Activated B cell treated with CpG ODN at 0.5 μM for 24 hours (primary cell): ENCODE data around the gene MLLT10. TPM values are rescaled to one million over a fixed set of nuclear protein-coding genes. Genes with fewer than 3 reads are reported as not detected.
"Not testable (repeated sequence)": the region's sequence is repeated elsewhere in the genome, so short reads cannot be mapped to it uniquely, and the experiment has no call there.

Experiments
- ATAC-seq: fragments of 200-7000 bp; cut with Tn5 transposase; one replicate; pipeline ENCODE4 v1.10.0; 2021; ENCODE audit warnings: low read depth, mild to moderate bottlenecking, moderate library complexity
- CTCF ChIA-PET: fragments of 350-600 bp; sonication (Branson Sonifier 250); formaldehyde crosslinking; loops from one replicate; lab custom pipeline; 2021; ENCODE audit warnings: antibody characterized with exemption; lab: Charles Lee
- POLR2A ChIA-PET: fragments of 350-600 bp; sonication (Branson Sonifier 250); formaldehyde crosslinking; loops from one replicate; lab custom pipeline; 2021; ENCODE audit warnings: antibody characterized with exemption; lab: Charles Lee
- DNase-seq: peaks from one replicate; pipeline ENCODE4 v3.0.0; 2022
- H3K27ac Mint-ChIP-seq: one replicate; pipeline ENCODE4 v1.8.0; 2020; ENCODE audit warnings: mixed read lengths
- H3K27me3 Mint-ChIP-seq: one replicate; pipeline ENCODE4 v1.8.0; 2021; ENCODE audit warnings: mixed read lengths
- H3K36me3 Mint-ChIP-seq: one replicate; pipeline ENCODE4 v1.8.0; 2021; ENCODE audit warnings: low read depth, mixed read lengths
- H3K4me1 Mint-ChIP-seq: one replicate; pipeline ENCODE4 v1.8.0; 2021; ENCODE audit warnings: mixed read lengths
- H3K4me3 Mint-ChIP-seq: one replicate; pipeline ENCODE4 v1.8.0; 2020; ENCODE audit warnings: mild to moderate bottlenecking, mixed read lengths
- H3K9me3 Mint-ChIP-seq: one replicate; pipeline ENCODE4 v1.8.0; 2020; ENCODE audit warnings: mixed read lengths
- CTCF ChIP-seq: fragments of 200-600 bp; IDR thresholded peaks from one replicate; pipeline ENCODE4 v1.8.0; 2022; ENCODE audit warnings: antibody characterized with exemption, mild to moderate bottlenecking
- intact Hi-C: fragments of 100-400 bp; cut with micrococcal nuclease; formaldehyde crosslinking; loops from one replicate; pipeline ENCODE4 v1.15.1; 2024
- total RNA-seq: library from RNA; stranded (reverse); gene quantifications from 2 replicates; pipeline ENCODE4 v1.2.3, GENCODE V29; 2022

Gene MLLT10
- total RNA-seq, 1 donor from 2014 or later = 48.7 TPM

DNA sequence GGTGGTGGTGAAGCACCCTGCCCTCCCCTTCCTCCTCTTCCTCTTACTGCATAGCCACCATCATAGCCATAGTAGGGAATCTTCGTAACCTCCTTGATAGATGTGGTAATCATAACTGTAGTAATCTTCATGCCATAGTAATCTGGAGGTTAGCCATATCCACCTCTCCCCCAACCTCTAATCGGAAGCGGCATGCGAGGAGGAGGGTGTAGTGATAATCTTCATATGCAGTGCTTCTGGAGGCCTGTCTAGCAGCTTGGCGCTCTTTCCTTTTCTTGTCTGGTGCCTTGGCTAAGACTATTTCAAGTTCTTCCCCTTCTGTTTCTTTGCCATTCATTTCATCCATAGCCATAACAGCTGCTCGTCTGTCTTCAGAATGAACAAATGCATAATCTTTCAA lies 90.9 kb downstream of the MLLT10 start:
- ChIA-PET POLR2A (no interaction called here), CTCF (no interaction called here)
- Mint-ChIP-seq H3K9me3 (no peaks in the 10 kb centered on the region), H3K27me3 (no peaks in the 10 kb centered on the region), H3K4me3 (no peak overlapping the region), H3K4me1 (no peaks in the 10 kb centered on the region), H3K27ac (no peak overlapping the region), H3K36me3 (peaks cover 61% of the 10 kb centered on the region)
- no peak for TF ChIP-seq CTCF
- DNase-seq = no peak
- intact Hi-C loops = no loop called here
- ATAC-seq = no peak

DNA sequence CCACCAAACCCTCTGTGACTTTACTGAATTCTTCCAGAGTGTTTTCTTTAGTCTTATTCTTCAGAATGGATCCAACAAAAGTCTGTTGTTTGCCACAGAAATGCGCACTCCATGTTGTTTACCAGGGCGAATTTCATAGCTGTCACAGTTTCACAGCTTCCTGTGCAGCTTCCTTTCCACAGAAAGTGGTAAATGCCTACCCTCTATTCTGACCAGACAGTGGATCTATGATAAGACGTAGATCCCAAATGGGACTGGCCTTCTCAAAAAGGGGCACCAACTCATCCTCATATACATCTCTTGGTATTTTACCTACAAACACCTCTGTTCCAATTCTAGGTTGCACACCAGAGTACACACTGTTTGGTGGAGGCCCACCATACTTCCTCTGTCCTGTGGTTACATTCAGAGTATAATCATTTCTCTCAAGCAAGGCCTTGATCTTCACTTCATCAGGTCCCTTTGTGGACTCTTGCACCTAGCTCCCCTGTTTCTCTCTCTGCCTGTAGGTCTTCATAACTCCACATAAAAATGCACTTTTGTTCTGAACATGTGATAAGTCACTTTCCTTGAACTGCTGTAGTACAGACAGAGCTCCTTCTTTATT lies 91.7 kb downstream of the MLLT10 start:
- H3K4me1 Mint-ChIP-seq = no peaks in the 10 kb centered on the region
- intact Hi-C loops = no loop called here
- no peak for TF ChIP-seq CTCF
- no peaks in the 10 kb centered on the region for H3K27me3 Mint-ChIP-seq
- H3K9me3 Mint-ChIP-seq = no peaks in the 10 kb centered on the region
- peaks cover 65% of the 10 kb centered on the region for H3K36me3 Mint-ChIP-seq
- H3K27ac Mint-ChIP-seq = no peak overlapping the region
- H3K4me3 Mint-ChIP-seq = no peak overlapping the region
- no peak for DNase-seq
- ChIA-PET POLR2A (no interaction called here), CTCF (no interaction called here)
- no peak for ATAC-seq

DNA sequence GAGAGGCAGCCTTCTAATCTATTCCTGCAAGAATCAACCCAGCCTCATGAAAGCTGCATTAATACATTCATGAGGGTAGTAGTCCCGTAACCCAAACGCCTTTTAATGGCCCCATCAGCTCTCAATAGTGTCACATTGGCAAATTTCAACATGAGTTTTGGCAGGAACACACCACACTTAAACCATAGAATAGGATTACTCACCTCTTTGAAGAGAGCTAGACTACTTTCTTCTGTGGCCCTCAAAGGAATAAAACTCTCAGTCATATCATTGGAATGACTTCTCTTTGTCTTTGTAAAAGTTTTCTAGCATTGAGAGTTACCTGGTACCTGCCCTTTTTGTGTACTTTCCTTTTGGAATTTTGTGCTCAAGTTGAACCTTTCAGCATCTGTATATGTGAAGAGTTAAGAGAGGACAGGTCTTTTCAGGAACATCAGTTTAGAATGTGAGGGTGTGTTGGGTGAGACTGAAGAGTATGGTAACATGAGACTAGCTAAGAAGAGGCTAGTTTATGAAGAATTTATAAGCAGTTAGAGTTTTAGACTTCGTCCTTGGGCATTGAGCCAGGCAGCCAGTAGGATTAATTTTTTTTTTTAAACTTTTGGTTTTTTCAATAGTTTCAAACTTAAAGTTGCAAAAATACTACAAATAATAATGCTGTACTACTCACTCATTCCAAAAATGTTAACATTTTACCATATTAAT lies 92.6 kb downstream of the MLLT10 start:
- Mint-ChIP-seq H3K36me3 (peaks cover 70% of the 10 kb centered on the region), H3K9me3 (no peaks in the 10 kb centered on the region), H3K27ac (no peak overlapping the region), H3K4me1 (no peaks in the 10 kb centered on the region), H3K4me3 (no peak overlapping the region), H3K27me3 (no peaks in the 10 kb centered on the region)
- ChIA-PET POLR2A (no interaction called here), CTCF (no interaction called here)
- intact Hi-C loops = no loop called here
- no peak for ATAC-seq
- no peak for TF ChIP-seq CTCF
- no peak for DNase-seq

GRCh38 chr10:21627331-21627730 lies 93.3 kb downstream of the MLLT10 start:
- CTCF ChIA-PET = no interaction called here
- Mint-ChIP-seq H3K4me1 (no peaks in the 10 kb centered on the region), H3K9me3 (no peaks in the 10 kb centered on the region), H3K27ac (no peak overlapping the region), H3K4me3 (no peak overlapping the region), H3K36me3 (peaks cover 75% of the 10 kb centered on the region), H3K27me3 (no peaks in the 10 kb centered on the region)
- no peak for ATAC-seq
- TF ChIP-seq CTCF = no peak
- intact Hi-C loops = no loop called here
- no peak for DNase-seq
- POLR2A ChIA-PET = no interaction called here

DNA sequence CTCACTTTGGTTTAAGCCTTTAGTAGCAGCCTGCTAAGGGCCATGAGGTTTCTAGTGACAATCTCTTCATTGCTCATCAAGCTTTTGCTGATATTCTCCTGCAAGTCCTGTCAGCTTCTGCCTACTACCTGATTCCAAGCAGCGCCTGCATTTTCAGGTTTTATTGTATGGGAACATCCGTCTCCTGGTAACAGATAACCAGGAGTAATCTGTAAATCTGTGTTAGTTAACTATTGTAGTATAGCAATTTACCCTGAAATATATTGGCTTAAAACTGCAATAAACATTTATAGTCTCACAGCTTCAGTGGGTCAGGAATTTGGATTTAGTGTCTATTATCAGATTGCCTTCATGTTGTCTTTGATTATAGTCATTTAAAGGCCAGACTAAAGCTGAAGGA lies 94.0 kb downstream of the MLLT10 start:
- CTCF ChIA-PET = no interaction called here
- ATAC-seq (no peak), DNase-seq (no peak)
- TF ChIP-seq CTCF = no peak
- POLR2A ChIA-PET = interaction anchor here (0.7 kb wide), 1 partner anchor 10 kb away, joined by 3 read pairs; no protein-coding TSS in a partner anchor
- Mint-ChIP-seq H3K27ac (no peak overlapping the region), H3K36me3 (peaks cover 72% of the 10 kb centered on the region), H3K27me3 (no peaks in the 10 kb centered on the region), H3K4me3 (no peak overlapping the region), H3K4me1 (no peaks in the 10 kb centered on the region), H3K9me3 (no peaks in the 10 kb centered on the region)
- intact Hi-C loops = no loop called here

DNA sequence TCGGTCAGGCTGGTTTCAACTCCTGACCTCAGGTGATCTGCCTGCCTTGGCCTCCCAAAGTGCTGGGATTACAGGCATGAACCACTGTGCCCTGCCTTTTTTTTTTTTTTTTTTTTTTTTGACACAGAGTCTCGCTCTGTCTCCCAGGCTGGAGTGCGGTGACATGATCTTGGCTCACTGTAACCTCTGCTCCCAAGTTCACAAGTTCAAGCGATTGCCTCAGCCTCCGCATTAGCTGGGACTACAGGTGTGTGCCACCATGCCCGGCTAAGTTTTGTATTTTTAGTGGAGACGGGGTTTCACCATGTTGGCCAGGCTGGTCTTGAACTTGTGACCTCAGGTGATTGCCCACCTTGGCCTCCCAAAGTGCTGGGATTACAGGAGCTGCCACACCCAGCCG lies 94.6 kb downstream of the MLLT10 start:
- ATAC-seq, CTCF ChIA-PET, H3K4me1 Mint-ChIP-seq, H3K4me3 Mint-ChIP-seq, intact Hi-C loops, H3K9me3 Mint-ChIP-seq, POLR2A ChIA-PET, H3K27me3 Mint-ChIP-seq, H3K27ac Mint-ChIP-seq, DNase-seq: not testable (repeated sequence)
- H3K36me3 Mint-ChIP-seq = peaks cover 69% of the 10 kb centered on the region
